GM19328 (cell line): ENCODE measurements around the gene LUZP1.

ENCODE experiments used
- ATAC-seq: cut with Tn5 transposase; IDR thresholded peaks from one replicate; pipeline ENCODE4 v1.9.1; 2021; ENCODE audit warnings: mild to moderate bottlenecking, moderate library complexity; ENCODE audit not compliant: unreplicated experiment

The LUZP1 gene

GRCh38 chr1:23156940-23157339, 11.7 kb downstream of the LUZP1 start:
- no peak for ATAC-seq

DNA sequence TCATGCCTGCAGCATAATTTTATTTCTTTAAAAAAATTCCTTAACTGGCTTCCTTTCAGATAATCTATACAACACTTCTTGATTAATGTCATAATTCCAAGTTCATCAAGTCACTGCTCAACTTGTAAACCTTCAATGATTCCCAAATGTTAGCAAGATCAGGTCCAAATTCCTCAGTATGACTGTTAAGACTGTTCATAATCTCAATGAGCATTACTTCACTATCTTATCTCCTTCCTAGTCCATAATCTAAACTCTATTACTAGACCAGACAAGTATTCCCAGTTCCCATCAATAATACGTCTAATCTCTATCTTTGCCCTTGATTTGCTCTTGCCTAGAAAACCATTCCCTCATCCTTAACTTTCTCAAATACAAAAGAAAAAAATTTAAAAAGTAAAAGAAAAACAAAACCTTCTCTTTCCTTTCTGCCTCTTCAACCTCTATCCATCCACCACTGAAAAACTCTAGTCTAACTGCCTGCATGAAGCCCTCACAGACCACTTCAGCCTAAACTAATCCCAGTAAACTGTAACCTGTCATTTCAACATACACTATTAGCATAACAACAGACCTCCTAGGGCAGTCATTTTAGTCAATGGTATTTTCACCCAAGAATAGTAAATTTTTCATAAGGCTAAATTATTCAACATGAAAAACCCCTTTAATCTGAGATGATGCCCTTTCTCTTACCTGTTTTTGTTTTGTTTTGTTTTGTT, 15.5 kb downstream of the LUZP1 start:
- ATAC-seq = no peak

GRCh38 chr1:23150742-23151141, 17.9 kb downstream of the LUZP1 start:
- no peak for ATAC-seq

- no peak for ATAC-seq
Measured at GRCh38 chr1:23150125-23150524, 18.5 kb downstream of the LUZP1 start.

GRCh38 chr1:23149114-23149513, 19.5 kb downstream of the LUZP1 start:
- no peak for ATAC-seq

DNA sequence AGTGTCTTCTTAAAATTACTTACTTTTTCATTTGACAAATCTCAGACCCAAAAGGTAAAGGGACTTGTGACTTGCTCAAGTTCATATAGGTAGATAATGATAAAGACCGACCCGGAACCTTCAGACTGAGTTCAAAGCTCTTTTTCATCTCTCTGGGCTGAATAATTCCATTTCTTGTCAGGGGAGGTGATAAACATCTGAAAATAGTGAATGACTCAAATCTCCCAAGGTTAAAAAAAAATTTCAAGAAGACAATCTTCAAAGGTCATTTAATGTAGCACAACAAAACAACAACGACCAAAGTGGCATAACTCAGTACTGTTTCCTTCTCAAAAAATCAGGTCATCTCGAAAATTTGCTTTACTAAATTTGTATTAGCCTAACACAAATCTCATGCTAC, 20.6 kb downstream of the LUZP1 start:
- ATAC-seq = no peak

GRCh38 chr1:23140940-23141596, 27.6 kb downstream of the LUZP1 start:
- ATAC-seq = no peak

DNA sequence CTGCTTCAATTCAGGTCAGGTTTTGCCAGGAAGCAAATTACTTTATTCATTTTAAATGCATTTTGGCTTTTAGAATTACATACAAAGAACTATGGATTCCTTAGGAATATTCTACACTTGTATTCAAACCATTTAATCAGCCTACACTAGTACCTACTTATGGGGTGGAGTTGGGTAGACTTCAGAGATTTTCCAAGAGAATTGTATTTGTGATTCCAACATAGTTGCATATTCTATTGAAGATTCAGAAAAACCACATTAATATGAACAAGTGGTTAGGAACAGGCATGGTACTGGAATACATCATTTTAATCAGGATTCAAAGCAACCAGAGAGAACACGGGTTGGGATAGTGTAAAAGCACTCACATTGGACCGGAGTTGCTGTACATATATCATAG, 33.4 kb downstream of the LUZP1 start:
- no peak for ATAC-seq

GRCh38 chr1:23134055-23134454, 34.6 kb downstream of the LUZP1 start:
- no peak for ATAC-seq

GRCh38 chr1:23133587-23133986, 35.1 kb downstream of the LUZP1 start:
- no peak for ATAC-seq

DNA sequence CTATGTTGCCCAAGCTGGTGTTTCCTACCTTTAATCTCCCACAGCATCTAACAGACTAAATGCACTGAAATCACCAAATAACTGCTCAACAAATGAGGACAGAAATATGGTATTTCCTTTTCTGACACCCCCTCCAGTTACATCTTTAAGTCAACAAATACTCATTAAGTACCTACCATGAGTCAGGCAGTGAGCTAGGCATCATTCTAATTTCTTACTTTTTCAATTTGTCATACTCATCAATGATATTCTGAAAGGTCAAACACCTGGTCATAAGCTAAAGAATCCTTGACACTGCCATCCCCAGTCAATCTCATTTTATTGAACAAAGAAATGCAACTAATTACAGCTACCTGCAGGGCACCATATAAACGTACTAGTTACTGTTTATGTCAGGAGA, 36.6 kb downstream of the LUZP1 start:
- no peak for ATAC-seq

GRCh38 chr1:23129846-23130245, 38.8 kb downstream of the LUZP1 start:
- ATAC-seq = no peak

- ATAC-seq = no peak
Measured at GRCh38 chr1:23126801-23127200, 41.9 kb downstream of the LUZP1 start.

GRCh38 chr1:23126200-23126599, 42.5 kb downstream of the LUZP1 start:
- no peak for ATAC-seq

- ATAC-seq = no peak
Measured at GRCh38 chr1:23125489-23125888, 43.2 kb downstream of the LUZP1 start.

- no peak for ATAC-seq
Measured at GRCh38 chr1:23124259-23125026, 44.2 kb downstream of the LUZP1 start.

- ATAC-seq = no peak
Measured at GRCh38 chr1:23123528-23123927, 45.1 kb downstream of the LUZP1 start.

- no peak for ATAC-seq
Measured at GRCh38 chr1:23122796-23123195, 45.9 kb downstream of the LUZP1 start.

GRCh38 chr1:23122023-23122748, 46.5 kb downstream of the LUZP1 start:
- ATAC-seq = no peak

DNA sequence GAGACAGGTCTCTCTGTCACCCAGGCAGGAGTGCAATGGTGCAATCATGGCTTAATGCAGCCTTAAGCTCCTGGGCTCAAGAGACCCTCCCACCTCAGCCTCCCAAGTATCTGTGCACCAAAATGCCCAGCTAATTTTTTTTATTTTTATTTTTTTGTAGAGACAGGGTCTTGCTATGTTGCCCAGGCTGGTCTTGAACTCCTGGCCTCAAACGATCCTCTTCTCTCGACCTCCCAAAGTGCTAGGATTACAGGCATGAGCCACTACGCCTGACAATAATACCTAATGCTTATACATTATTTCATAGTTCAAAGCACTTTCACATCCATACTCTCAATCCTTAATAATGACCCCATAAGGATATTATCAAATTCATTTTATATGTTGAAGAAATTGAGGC, 48.3 kb downstream of the LUZP1 start:
- no peak for ATAC-seq
